H9 (cell line): ENCODE results near the gene ZNF629. TPM values are rescaled to one million over a fixed set of nuclear protein-coding genes. Genes with fewer than 3 reads are reported as not detected.

Source experiments
- DNase-seq: peaks from one replicate; pipeline ENCODE4 v3.0.0-alpha.2; 2017
- H2AFZ ChIP-seq: one replicate; pipeline ENCODE4 v1.6.1; 2013; ENCODE audit warnings: mild to moderate bottlenecking, low read length, control low read depth, moderate library complexity
- H2AK5ac ChIP-seq: 2 replicates; pipeline ENCODE4 v1.6.1; 2013; ENCODE audit warnings: low read length, control low read depth, mixed read lengths; ENCODE audit not compliant: insufficient read length
- H2BK120ac ChIP-seq: one replicate; pipeline ENCODE4 v1.6.1; 2013; ENCODE audit warnings: low read depth, mild to moderate bottlenecking, low read length, control low read depth, inconsistent platforms; ENCODE audit not compliant: poor library complexity, severe bottlenecking
- H2BK12ac ChIP-seq: 2 replicates; pipeline ENCODE4 v1.6.1; 2013; ENCODE audit warnings: low read length, control low read depth, mixed read lengths, low read depth; ENCODE audit not compliant: insufficient read length
- H2BK15ac ChIP-seq: 2 replicates; pipeline ENCODE4 v1.6.1; 2013; ENCODE audit warnings: low read depth, low read length, control low read depth
- H2BK20ac ChIP-seq: one replicate; pipeline ENCODE4 v1.6.1; 2013; ENCODE audit warnings: low read depth, mild to moderate bottlenecking, low read length, control low read depth, inconsistent platforms; ENCODE audit not compliant: poor library complexity, severe bottlenecking
- H2BK5ac ChIP-seq: 2 replicates; pipeline ENCODE4 v1.6.1; 2013; ENCODE audit warnings: low read length, control low read depth, mixed read lengths; ENCODE audit not compliant: insufficient read length
- H3K14ac ChIP-seq: 2 replicates; pipeline ENCODE4 v1.6.1; 2013; ENCODE audit warnings: low read length, control low read depth; ENCODE audit not compliant: insufficient read depth
- H3K18ac ChIP-seq: 2 replicates; pipeline ENCODE4 v1.6.1; 2013; ENCODE audit warnings: low read depth, mild to moderate bottlenecking, mixed read lengths, low read length, control low read depth; ENCODE audit not compliant: insufficient read length
- H3K23ac ChIP-seq: 2 replicates; pipeline ENCODE4 v1.6.1; 2013; ENCODE audit warnings: low read length, control low read depth, mixed read lengths, low read depth; ENCODE audit not compliant: insufficient read length
- H3K23me2 ChIP-seq: 2 replicates; pipeline ENCODE4 v1.6.1; 2013; ENCODE audit warnings: low read depth, mild to moderate bottlenecking, mixed read lengths, low read length, control low read depth; ENCODE audit not compliant: insufficient read length, poor library complexity, severe bottlenecking
- H3K27ac ChIP-seq: 2 replicates; pipeline ENCODE4 v1.5.1; 2013; ENCODE audit warnings: low read length, control low read depth, mixed read lengths, low read depth; ENCODE audit not compliant: insufficient read length
- H3K27me3 ChIP-seq: 2 replicates; pipeline ENCODE4 v1.6.1; 2013; ENCODE audit warnings: low read length, control low read depth, inconsistent platforms; ENCODE audit not compliant: insufficient read depth
- H3K4ac ChIP-seq: 2 replicates; pipeline ENCODE4 v1.6.1; 2013; ENCODE audit warnings: low read depth, mild to moderate bottlenecking, control low read depth, inconsistent platforms, low read length, moderate library complexity
- H3K4me1 ChIP-seq: 2 replicates; pipeline ENCODE4 v1.6.1; 2013; ENCODE audit warnings: low read length, control low read depth, inconsistent platforms; ENCODE audit not compliant: insufficient read depth
- H3K4me2 ChIP-seq: 2 replicates; pipeline ENCODE4 v1.6.1; 2013; ENCODE audit warnings: low read length, control low read depth, mixed read lengths; ENCODE audit not compliant: insufficient read length, insufficient read depth
- H3K56ac ChIP-seq: 2 replicates; pipeline ENCODE4 v1.6.1; 2013; ENCODE audit warnings: low read depth, mild to moderate bottlenecking, mixed read lengths, low read length, control low read depth; ENCODE audit not compliant: insufficient read length
- H3K79me1 ChIP-seq: 2 replicates; pipeline ENCODE4 v1.6.1; 2013; ENCODE audit warnings: low read depth, mild to moderate bottlenecking, moderate library complexity, low read length, control low read depth, inconsistent platforms; ENCODE audit not compliant: insufficient read depth, poor library complexity, severe bottlenecking
- H3K79me2 ChIP-seq: 2 replicates; pipeline ENCODE4 v1.6.1; 2013; ENCODE audit warnings: low read length, control low read depth, inconsistent platforms; ENCODE audit not compliant: insufficient read depth
- H3K9ac ChIP-seq: 2 replicates; pipeline ENCODE4 v1.6.1; 2013; ENCODE audit warnings: low read length, control low read depth, mixed read lengths; ENCODE audit not compliant: insufficient read length; ENCODE audit errors: extremely low read depth
- H3K9me3 ChIP-seq: one replicate; pipeline ENCODE4 v1.6.1; 2013; ENCODE audit warnings: low read depth, low read length, inconsistent platforms; ENCODE audit not compliant: control insufficient read depth
- H3T11ph ChIP-seq: one replicate; pipeline ENCODE4 v1.6.1; 2013; ENCODE audit warnings: mild to moderate bottlenecking, low read length, control low read depth, inconsistent platforms
- H4K20me1 ChIP-seq: one replicate; pipeline ENCODE4 v1.6.1; 2013; ENCODE audit not compliant: control insufficient read depth, insufficient read length, insufficient read depth
- H4K5ac ChIP-seq: 2 replicates; pipeline ENCODE4 v1.6.1; 2013; ENCODE audit warnings: low read depth, mild to moderate bottlenecking, mixed read lengths, low read length, control low read depth; ENCODE audit not compliant: insufficient read length
- H4K8ac ChIP-seq: replicated peaks from 2 replicates; pipeline ENCODE4 v1.6.1; 2013; ENCODE audit warnings: low read length, control low read depth, mixed read lengths, low read depth; ENCODE audit not compliant: insufficient read length
- H4K91ac ChIP-seq: 2 replicates; pipeline ENCODE4 v1.6.1; 2013; ENCODE audit warnings: low read depth, mild to moderate bottlenecking, moderate library complexity, mixed read lengths, low read length, control low read depth; ENCODE audit not compliant: insufficient read length
- H3K27ac Mint-ChIP-seq, 3 experiments: 2 replicates in 2 of 3; 3 replicates in 1 of 3; pipeline ENCODE4 v1.8.0; 2020 to 2021; ENCODE audit warnings: mixed read lengths in 3 of 3, mild to moderate bottlenecking in 1 of 3, moderate library complexity in 1 of 3
- H3K27me3 Mint-ChIP-seq: 2 replicates; pipeline ENCODE4 v1.8.0; 2021; ENCODE audit warnings: low read depth, mild to moderate bottlenecking, moderate library complexity, mixed read lengths
- H3K36me3 Mint-ChIP-seq, 3 experiments: 2 replicates in 2 of 3; 3 replicates in 1 of 3; pipeline ENCODE4 v1.8.0; 2020 to 2021; ENCODE audit warnings: low read depth in 3 of 3, mixed read lengths in 3 of 3; ENCODE audit not compliant: insufficient read depth in 1 of 3
- H3K4me1 Mint-ChIP-seq, 2 experiments: 2 replicates each; pipeline ENCODE4 v1.8.0; 2020; ENCODE audit warnings: mixed read lengths in 2 of 2
- H3K4me3 Mint-ChIP-seq, 2 experiments: 2 replicates in 1 of 2; 3 replicates in 1 of 2; pipeline ENCODE4 v1.8.0; 2020 to 2021; ENCODE audit warnings: mild to moderate bottlenecking in 2 of 2, mixed read lengths in 2 of 2, moderate library complexity in 1 of 2
- H3K9me3 Mint-ChIP-seq, 2 experiments: 2 replicates in 1 of 2; 3 replicates in 1 of 2; pipeline ENCODE4 v1.8.0; 2020; ENCODE audit warnings: mild to moderate bottlenecking in 2 of 2, mixed read lengths in 2 of 2, moderate library complexity in 1 of 2
- CTCF ChIP-seq: fragments of 200-600 bp; sonication (generic); conservative IDR thresholded peaks from 3 replicates; pipeline ENCODE4 v1.8.0; 2021; ENCODE audit warnings: antibody characterized with exemption, mild to moderate bottlenecking
- WGBS: extraction: QIAGEN DNeasy Blood & Tissue Kit; methylation state at CpG from one replicate; pipeline ENCODE4 v1.1.7; 2013; ENCODE audit warnings: missing lambda C conversion rate, low lambda C conversion rate, mixed read lengths; ENCODE audit not compliant: insufficient read length; ENCODE audit errors: extremely low coverage; 5-methylcytosine and 5-hydroxymethylcytosine counted together
- total RNA-seq: library from RNA; stranded (reverse); gene quantifications from 2 replicates; pipeline ENCODE4 v1.2.1, GENCODE V29; 2021

The ZNF629 gene
- total RNA-seq, 1 experiment from 2014 or later, result 20.0 TPM

- no peaks in the 10 kb centered on the region for H3K27me3 ChIP-seq
- no peak overlapping the region for H3K18ac ChIP-seq
- H3K79me2 ChIP-seq, result peaks cover 3% of the 10 kb centered on the region; the same call in 1 of the 2 replicates
- H3K4me1 ChIP-seq, result no peaks in the 10 kb centered on the region
- H4K91ac ChIP-seq, result no peak overlapping the region
- no peak overlapping the region for H2BK20ac ChIP-seq
- no peaks in the 10 kb centered on the region for H3K9me3 Mint-ChIP-seq
- H2AK5ac ChIP-seq, result no peak overlapping the region
- no peak overlapping the region for H3K56ac ChIP-seq
- no peak overlapping the region for H3K4me2 ChIP-seq
- H3K9ac ChIP-seq, result no peak overlapping the region
- peaks cover 3% of the 10 kb centered on the region for H4K20me1 ChIP-seq
- no peak overlapping the region for H4K8ac ChIP-seq
- peaks cover 14 to 36% (median 26%) of the 10 kb centered on the region in 3 experiments; a peak in 6 of 7 replicates for H3K36me3 Mint-ChIP-seq
- no peak overlapping the region for H2AFZ ChIP-seq
- H4K5ac ChIP-seq, result no peak overlapping the region
- no peak overlapping the region for H2BK12ac ChIP-seq
- no peak for DNase-seq
- no peak overlapping the region for H2BK15ac ChIP-seq
- H3K27ac ChIP-seq, result no peak overlapping the region
- H3K79me1 ChIP-seq, result peaks cover 4% of the 10 kb centered on the region
- H3K4ac ChIP-seq, result no peak overlapping the region
- TF ChIP-seq CTCF, result no peak
- peaks cover 3% of the 10 kb centered on the region; the same call in 1 of the 2 replicates for H3K27me3 Mint-ChIP-seq
- H3K14ac ChIP-seq, result no peak overlapping the region
- peak overlapping the region in 1 of 3 experiments; percentile 4; a peak in 2 of 7 replicates for H3K27ac Mint-ChIP-seq
- H2BK120ac ChIP-seq, result no peak overlapping the region
- H3K23ac ChIP-seq, result no peak overlapping the region
- no CpG with 5 or more reads among the region's 4 CpGs for WGBS
- H3K4me3 Mint-ChIP-seq, result no peak overlapping the region
- H2BK5ac ChIP-seq, result no peak overlapping the region
- H3K9me3 ChIP-seq, result no peaks in the 10 kb centered on the region
- peaks cover 4% of the 10 kb centered on the region for H3K23me2 ChIP-seq
- no peak overlapping the region for H3T11ph ChIP-seq
- peaks cover 18 to 29% of the 10 kb centered on the region in 2 experiments for H3K4me1 Mint-ChIP-seq
Observed at GRCh38 chr16:30780549-30780948, 6.5 kb downstream of the ZNF629 start.
